BJ (cell line): ENCODE results near the gene GPR78. TPM values are rescaled to one million over a fixed set of nuclear protein-coding genes. Genes with fewer than 3 reads are reported as not detected.

Source experiments
- CTCF ChIA-PET: fragments of 350-600 bp; formaldehyde crosslinking; extraction: SDS; loops from one replicate; lab custom pipeline; 2021; ENCODE audit warnings: antibody characterized with exemption, inconsistent platforms; lab: Yijun Ruan, JAX
- POLR2A ChIA-PET: fragments of 300-600 bp; sonication (Branson Sonifier 250); formaldehyde crosslinking; extraction: SDS; loops from one replicate; lab custom pipeline; 2021; ENCODE audit warnings: antibody characterized with exemption; lab: Charles Lee
- DNase-seq: peaks from one replicate; pipeline ENCODE4 v3.0.0-alpha.2; 2011; ENCODE audit warnings: low read depth
- H3K27me3 ChIP-seq: 2 replicates; pipeline ENCODE4 v1.6.0; 2011; ENCODE audit warnings: low read length; ENCODE audit not compliant: control insufficient read depth, insufficient read depth
- H3K36me3 ChIP-seq: 2 replicates; pipeline ENCODE4 v1.5.1; 2011; ENCODE audit warnings: low read length; ENCODE audit not compliant: control insufficient read depth, insufficient read depth
- H3K4me3 ChIP-seq: 2 replicates; pipeline ENCODE4 v1.5.1; 2011; ENCODE audit warnings: low read depth, mild to moderate bottlenecking, control low read depth, low read length
- CTCF ChIP-seq: IDR thresholded peaks from 2 replicates; pipeline ENCODE4 v1.5.1; 2011; ENCODE audit warnings: low read depth, mild to moderate bottlenecking, control low read depth, inconsistent platforms, low read length, moderate library complexity; ENCODE audit not compliant: insufficient read depth
- polyA plus RNA-seq: library from polyadenylated mRNA; depleted of rRNA; stranded (reverse); fragments of >200 nt; gene quantifications from 2 replicates; pipeline ENCODE4 v1.2.3, GENCODE V29; 2011

GPR78 gene
- polyA plus RNA-seq, 1 experiment, result 0.82 TPM

- ChIA-PET POLR2A (no interaction called here), CTCF (interaction anchor here (1.0 kb wide), 1 partner anchor 67 kb away, joined by 3 read pairs; no protein-coding TSS in a partner anchor)
- TF ChIP-seq CTCF, result no peak
- no peak for DNase-seq
- Histone ChIP-seq H3K27me3 (no peaks in the 10 kb centered on the region), H3K4me3 (no peak overlapping the region), H3K36me3 (no peaks in the 10 kb centered on the region)
These were observed 43.7 kb upstream of the GPR78 start for GRCh38 chr4:8536467-8536866.

GRCh38 chr4:8537041-8537461, 43.1 kb upstream of the GPR78 start:
- H3K36me3 ChIP-seq, result no peaks in the 10 kb centered on the region
- ChIA-PET CTCF (interaction anchor here (0.7 kb wide), 1 partner anchor 64 kb away, joined by 3 read pairs; no protein-coding TSS in a partner anchor), POLR2A (interaction anchor here (0.8 kb wide), 1 partner anchor 19 kb away, joined by 3 read pairs; no protein-coding TSS in a partner anchor)
- no peak overlapping the region for H3K4me3 ChIP-seq
- DNase-seq, result no peak
- TF ChIP-seq CTCF, result no peak
- H3K27me3 ChIP-seq, result no peaks in the 10 kb centered on the region

- ChIA-PET CTCF (interaction anchor here (1.1 kb wide), 1 partner anchor 29 kb away, joined by 5 read pairs; no protein-coding TSS in a partner anchor), POLR2A (no interaction called here)
- DNase-seq, result no peak
- Histone ChIP-seq H3K27me3 (no peaks in the 10 kb centered on the region), H3K36me3 (no peaks in the 10 kb centered on the region), H3K4me3 (no peak overlapping the region)
- no peak for TF ChIP-seq CTCF
These were observed 42.0 kb upstream of the GPR78 start for GRCh38 chr4:8538076-8538702.

- H3K27me3 ChIP-seq, result no peaks in the 10 kb centered on the region
- TF ChIP-seq CTCF, result no peak
- CTCF ChIA-PET, result interaction anchor here (1.1 kb wide), 1 partner anchor 29 kb away, joined by 5 read pairs; no protein-coding TSS in a partner anchor
- H3K4me3 ChIP-seq, result no peak overlapping the region
- POLR2A ChIA-PET, result no interaction called here
- no peak for DNase-seq
- H3K36me3 ChIP-seq, result no peaks in the 10 kb centered on the region
These were observed 41.3 kb upstream of the GPR78 start for GRCh38 chr4:8538703-8539567.

- CTCF ChIA-PET, result interaction anchor here (1.1 kb wide), 1 partner anchor 28 kb away, joined by 5 read pairs; no protein-coding TSS in a partner anchor
These were observed 40.5 kb upstream of the GPR78 start for GRCh38 chr4:8539661-8540060.

More at GRCh38 chr4:8539661-8540060, 40.5 kb upstream of the GPR78 start:
- Histone ChIP-seq H3K4me3 (no peak overlapping the region), H3K36me3 (no peaks in the 10 kb centered on the region), H3K27me3 (no peaks in the 10 kb centered on the region)
- POLR2A ChIA-PET, result no interaction called here
- no peak for DNase-seq
- no peak for TF ChIP-seq CTCF
